GM12872 (cell line): ENCODE data around the gene EPN1.

Source experiments
- TF ChIP-seq, protein P1 (sequence below): IDR thresholded peaks from 3 replicates; pipeline ENCODE4 v1.5.1; 2011; ENCODE audit warnings: low read depth, mild to moderate bottlenecking, low read length, moderate library complexity; ENCODE audit not compliant: insufficient read depth

The EPN1 gene

GRCh38 chr19:55693336-55693974, 18.4 kb downstream of the EPN1 start:
- TF ChIP-seq, protein P1, sequence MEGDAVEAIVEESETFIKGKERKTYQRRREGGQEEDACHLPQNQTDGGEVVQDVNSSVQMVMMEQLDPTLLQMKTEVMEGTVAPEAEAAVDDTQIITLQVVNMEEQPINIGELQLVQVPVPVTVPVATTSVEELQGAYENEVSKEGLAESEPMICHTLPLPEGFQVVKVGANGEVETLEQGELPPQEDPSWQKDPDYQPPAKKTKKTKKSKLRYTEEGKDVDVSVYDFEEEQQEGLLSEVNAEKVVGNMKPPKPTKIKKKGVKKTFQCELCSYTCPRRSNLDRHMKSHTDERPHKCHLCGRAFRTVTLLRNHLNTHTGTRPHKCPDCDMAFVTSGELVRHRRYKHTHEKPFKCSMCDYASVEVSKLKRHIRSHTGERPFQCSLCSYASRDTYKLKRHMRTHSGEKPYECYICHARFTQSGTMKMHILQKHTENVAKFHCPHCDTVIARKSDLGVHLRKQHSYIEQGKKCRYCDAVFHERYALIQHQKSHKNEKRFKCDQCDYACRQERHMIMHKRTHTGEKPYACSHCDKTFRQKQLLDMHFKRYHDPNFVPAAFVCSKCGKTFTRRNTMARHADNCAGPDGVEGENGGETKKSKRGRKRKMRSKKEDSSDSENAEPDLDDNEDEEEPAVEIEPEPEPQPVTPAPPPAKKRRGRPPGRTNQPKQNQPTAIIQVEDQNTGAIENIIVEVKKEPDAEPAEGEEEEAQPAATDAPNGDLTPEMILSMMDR = no peak

- TF ChIP-seq, protein P1 = no peak
Measured at GRCh38 chr19:55694241-55694655, 19.2 kb downstream of the EPN1 start.

DNA sequence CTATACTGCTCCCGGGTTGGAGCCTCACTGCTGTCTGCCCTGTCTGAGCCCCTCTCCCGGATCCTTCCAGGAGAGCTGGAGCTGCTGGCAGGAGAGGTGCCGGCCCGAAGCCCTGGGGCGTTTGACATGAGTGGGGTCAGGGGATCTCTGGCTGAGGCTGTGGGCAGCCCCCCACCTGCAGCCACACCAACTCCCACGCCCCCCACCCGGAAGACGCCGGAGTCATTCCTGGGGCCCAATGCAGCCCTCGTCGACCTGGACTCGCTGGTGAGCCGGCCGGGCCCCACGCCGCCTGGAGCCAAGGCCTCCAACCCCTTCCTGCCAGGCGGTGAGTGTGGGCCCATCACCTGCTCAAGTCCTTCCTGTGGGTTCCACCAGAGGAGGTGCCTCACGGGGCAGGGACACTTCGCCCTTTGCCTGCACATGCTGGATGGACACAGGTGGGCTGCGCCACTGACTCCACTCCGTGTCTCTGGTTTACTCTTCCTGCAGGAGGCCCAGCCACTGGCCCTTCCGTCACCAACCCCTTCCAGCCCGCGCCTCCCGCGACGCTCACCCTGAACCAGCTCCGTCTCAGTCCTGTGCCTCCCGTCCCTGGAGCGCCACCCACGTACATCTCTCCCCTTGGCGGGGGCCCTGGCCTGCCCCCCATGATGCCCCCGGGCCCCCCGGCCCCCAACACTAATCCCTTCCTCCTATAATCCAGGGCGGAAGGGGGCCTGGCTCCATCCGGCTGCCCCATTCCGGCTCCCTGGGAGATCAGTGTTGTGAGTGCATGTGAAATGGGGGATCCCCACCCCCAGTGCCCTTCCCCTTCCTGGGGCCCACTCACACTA, 19.8 kb downstream of the EPN1 start:
- TF ChIP-seq, protein P1 = no peak

- TF ChIP-seq, protein P1 = no peak
Measured at GRCh38 chr19:55695511-55696290, 20.7 kb downstream of the EPN1 start.

DNA sequence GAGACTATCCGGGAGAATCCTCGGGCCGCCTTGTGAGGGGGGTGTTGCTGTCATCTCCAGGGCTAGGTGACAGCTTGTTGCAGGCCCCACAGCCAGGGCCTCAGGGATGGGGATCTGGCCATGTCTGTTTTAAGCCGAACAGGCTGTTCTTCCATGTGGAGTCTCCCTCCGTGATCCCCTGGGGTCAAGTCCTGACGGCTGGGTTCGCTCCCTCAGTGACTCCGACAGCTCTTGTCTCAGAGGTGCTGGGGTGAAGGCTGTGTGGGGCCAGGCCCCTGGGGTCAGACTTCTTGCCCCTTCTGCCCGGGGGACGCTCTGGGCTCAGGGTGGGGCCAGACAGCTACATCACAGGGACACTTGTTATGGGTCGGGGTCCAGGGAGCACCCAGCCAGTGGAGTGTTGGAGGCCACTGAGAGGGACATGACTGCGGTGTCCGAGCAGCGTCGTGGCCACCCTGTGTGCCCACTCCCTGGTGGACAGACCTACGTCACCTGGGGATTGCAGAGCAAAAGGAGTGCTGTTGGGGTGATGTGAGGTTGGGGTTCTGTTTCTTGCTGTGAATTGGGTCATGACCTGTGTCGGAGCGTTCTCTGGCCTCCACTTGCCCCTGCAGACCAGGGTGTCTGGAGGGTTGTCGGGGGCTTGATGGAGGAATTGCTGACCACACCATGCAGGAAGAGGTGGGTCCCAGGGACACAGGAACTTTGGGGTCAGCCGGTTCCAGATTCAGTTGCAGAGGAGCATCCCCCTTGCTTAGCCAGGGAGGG, 21.5 kb downstream of the EPN1 start:
- TF ChIP-seq, protein P1 = no peak

- TF ChIP-seq, protein P1 = no peak
Measured at GRCh38 chr19:55697069-55697440, 22.0 kb downstream of the EPN1 start.

DNA sequence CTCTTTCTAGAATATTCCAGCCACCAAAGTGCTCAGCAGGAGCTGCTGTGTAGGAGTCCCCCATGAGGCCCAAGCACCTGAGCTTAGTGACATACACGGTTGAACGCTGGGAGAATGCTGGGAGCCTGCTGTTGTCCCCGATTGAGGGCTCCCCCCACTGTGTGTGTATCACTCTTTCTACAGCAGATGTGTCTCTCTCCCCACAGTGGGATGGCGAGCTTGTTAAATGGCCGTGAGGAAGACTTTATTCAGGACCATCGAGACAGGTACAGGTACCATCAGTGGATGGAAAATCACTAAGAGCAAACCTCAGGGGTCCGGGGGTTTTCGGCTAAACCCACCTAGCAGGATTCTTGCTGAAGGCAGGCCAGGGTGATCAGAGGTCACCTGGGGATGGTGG, 22.7 kb downstream of the EPN1 start:
- TF ChIP-seq, protein P1 = no peak
